ENCODE data around the gene OCRL.

OCRL gene

GRCh38 chrX:129634541-129634940 lies 94.5 kb downstream of the OCRL start:
- no peak for DNase-seq (ENCODE audit: low spot score)

DNA sequence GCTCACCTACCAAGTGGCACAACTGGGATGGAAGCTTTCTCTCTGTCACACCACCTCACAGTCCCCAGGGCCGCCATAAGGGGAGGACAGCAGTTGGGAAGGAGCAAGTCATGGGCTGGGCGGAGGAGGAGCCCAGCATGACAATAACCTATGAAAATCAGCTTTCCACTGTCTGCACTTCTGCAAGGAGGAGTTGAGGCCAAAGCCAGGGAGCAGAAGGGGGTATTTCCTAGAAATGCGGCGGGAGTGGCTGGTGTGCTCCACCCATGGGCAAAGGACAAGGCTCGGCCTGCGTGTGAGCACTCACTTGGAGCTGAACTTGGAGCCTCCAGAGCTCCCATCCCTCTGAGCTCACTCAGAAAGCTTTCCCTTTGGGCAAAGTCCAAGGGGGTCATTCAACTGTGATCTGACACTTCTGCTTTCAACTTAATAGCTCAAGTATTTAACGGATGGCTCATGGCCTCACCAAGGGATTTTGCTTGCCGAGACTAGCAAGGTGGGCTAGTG lies 96.2 kb downstream of the OCRL start:
- DNase-seq (ENCODE audit: low spot score): no peak

DNA sequence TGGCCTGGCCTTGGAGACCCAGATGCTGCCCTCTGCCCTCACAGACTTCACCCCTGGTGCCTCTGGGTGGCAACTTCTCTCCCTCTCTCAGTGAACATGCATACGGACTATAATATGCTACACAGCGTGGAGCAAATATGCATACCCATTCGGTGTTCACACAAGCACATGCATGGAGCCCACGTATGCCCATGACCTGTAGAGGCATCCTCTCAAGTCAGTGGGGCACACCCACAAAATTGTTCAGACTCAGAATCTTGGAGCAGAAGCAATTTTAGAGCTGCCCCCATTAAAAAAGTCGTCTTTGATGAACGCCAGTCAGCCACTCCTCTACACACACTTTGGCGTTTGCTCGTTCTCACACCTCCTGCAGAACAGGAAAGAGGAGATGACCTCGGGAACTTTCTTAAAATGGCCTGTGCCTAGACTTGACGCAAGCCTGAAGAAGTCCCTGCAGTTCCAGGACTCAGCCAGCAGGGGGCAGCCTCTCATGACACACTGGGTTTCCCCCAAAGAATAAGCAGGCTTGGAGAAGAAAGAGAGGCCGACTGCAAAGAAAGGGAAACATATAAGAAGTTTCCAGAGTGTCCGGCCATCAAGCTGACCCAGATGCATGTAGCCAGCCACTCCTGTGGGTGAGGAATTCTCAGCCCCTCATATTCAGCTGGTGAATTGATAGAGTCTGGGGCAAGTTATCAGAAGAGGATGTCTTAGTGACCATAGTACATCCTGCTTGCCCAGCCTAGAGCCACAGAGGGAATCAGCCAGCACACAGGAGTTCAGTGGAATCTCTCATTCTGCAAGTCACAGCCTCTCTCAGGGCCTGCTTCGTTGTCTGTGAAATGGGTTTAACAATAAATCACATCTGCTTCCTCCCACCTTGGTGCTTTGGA lies 97.4 kb downstream of the OCRL start:
- peak; percentile 72 for DNase-seq (ENCODE audit: low spot score)

- no peak for DNase-seq (ENCODE audit: low spot score)
These were observed 98.9 kb downstream of the OCRL start for GRCh38 chrX:129638917-129639316.

DNA sequence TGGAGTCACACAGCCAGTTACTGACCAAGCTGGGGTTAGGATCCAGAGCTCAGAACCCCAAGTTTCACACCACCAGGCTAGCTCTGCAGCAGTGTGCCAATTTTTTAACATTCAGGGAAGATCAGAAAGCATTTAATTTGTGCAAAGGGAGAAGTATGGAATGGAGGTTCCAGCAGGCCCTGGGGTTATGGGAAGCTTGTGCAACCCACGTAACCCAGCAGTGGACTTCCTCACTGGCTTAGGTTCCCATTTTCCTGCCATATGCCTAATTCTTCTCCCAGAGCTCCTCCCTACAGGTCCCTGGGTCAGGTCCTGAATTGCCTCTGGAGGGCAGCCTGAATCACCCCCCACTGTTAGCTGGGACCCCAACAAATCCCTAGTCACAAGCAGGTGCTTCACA lies 100.7 kb downstream of the OCRL start:
- DNase-seq (ENCODE audit: low spot score): no peak

DNA sequence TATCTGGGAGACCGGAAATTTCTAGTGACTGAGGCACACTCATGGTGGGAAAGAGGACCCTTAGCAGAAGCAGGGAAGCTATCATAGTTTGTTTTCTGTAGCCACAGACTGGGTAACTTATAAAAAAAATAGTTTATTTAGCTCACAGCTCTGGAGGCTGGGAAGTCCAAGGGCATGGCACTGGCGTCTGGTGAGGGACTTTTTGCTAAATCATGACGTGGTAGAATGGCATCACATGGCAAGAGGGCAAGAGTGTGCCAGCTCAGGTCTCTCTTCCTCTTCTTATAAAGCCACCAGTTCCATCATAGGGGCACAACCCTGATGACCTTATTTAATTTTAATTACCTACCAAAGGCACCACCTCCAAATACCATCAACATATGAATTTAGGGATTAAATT lies 101.4 kb downstream of the OCRL start:
- no peak for DNase-seq (ENCODE audit: low spot score)

- no peak for DNase-seq (ENCODE audit: low spot score)
These were observed 101.9 kb downstream of the OCRL start for GRCh38 chrX:129641941-129642340.
